Dedifferentiated amniotic fluid mesenchymal stem cell (primary cell): ENCODE results near the gene CTTNBP2NL.
A peak's percentile ranks its signal among the peaks of the same experiment; 100 is the strongest.

Experiments used
- DNase-seq: peaks from one replicate; pipeline ENCODE4 v3.0.0-alpha.2; 2016; ENCODE audit errors: extremely low spot score

CTTNBP2NL gene, protein sequence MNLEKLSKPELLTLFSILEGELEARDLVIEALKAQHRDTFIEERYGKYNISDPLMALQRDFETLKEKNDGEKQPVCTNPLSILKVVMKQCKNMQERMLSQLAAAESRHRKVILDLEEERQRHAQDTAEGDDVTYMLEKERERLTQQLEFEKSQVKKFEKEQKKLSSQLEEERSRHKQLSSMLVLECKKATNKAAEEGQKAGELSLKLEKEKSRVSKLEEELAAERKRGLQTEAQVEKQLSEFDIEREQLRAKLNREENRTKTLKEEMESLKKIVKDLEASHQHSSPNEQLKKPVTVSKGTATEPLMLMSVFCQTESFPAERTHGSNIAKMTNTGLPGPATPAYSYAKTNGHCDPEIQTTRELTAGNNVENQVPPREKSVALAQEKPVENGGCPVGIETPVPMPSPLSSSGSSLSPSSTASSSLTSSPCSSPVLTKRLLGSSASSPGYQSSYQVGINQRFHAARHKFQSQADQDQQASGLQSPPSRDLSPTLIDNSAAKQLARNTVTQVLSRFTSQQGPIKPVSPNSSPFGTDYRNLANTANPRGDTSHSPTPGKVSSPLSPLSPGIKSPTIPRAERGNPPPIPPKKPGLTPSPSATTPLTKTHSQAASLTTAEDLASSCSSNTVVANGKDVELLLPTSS

GRCh38 chr1:112395821-112396652 is at the start of gene CTTNBP2NL:
TSS of gene CTTNBP2NL (plus strand) at chr1:112396214. CDS start at chr1:112416166, 19,952 bp downstream.
- DNase-seq = peak; percentile 97

- DNase-seq = no peak
These were observed 49.1 kb upstream of the CTTNBP2NL start for GRCh38 chr1:112346801-112347350.

DNA sequence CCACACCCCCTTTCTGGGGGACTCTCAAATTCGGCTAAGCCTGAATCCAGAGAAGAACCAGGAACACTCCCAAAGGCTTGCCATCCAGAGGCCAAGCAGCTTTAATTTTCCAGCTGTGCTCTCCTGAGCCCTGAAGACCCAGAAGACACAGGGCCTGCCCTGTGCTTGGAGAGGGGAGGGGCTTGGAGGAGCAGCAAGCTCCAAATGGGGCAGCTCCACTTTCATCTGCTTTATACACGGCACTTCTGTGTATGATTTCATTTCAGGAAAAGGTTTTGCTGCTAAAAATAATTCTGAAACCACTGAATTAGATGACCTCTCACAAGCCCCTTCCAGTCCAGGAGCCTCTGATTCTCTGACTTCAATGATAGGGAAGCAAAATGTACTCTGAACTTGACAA is 39.2 kb upstream of the CTTNBP2NL start:
- DNase-seq = no peak

DNA sequence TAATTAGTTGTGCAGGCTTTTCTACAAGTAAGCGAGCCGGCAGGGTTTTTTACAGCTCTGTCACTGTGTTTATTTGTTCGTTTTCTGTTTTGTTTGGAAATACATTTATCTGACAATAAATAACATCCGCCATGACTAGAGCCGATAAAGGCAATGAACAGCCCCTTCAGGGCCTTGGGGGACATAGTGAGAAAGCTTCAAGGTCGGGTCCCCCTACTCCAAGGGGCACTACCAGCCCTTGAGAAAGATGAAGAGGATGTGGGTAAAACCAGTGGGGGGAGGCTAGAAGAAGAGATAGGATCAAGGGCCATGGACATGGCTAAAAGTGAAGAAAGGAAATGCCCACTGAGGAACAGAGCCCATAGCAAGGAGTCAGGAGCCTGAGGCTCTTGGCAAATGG is 38.5 kb upstream of the CTTNBP2NL start:
- no peak for DNase-seq

DNA sequence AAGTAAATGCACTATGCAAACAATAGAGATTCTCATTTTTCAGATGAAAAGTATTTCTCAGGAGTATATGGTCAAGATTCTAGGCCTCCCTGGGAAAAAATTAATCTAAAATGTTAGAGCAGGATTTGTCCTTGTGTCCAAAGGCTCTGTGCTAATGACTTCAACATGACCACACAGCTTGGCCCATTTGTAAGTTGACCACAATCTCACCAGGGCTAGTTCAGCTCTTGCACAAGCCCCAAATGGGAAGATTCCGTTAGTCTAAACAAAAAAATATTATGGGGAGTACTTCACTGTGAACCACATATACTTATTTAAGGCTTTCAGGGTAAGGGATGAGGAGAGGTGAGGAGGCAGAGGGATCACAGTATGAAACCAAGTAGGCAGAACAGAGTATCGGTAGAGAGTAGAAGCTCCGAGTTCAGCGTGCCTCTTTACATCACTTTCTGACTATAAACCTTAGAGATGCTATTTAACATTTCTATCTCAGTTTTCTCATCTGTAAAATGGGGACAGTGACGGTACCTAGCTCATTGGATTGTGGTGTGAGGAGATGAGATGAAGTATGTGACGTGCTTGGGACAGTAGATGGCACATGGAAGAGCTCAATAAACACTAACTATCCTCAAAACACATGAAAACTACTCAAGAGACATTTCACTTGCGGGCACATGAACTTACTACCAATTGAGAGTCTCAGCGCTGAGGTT is 37.8 kb upstream of the CTTNBP2NL start:
- no peak for DNase-seq

GRCh38 chr1:112358798-112359408 is 37.1 kb upstream of the CTTNBP2NL start:
- DNase-seq = peak; percentile 30

DNA sequence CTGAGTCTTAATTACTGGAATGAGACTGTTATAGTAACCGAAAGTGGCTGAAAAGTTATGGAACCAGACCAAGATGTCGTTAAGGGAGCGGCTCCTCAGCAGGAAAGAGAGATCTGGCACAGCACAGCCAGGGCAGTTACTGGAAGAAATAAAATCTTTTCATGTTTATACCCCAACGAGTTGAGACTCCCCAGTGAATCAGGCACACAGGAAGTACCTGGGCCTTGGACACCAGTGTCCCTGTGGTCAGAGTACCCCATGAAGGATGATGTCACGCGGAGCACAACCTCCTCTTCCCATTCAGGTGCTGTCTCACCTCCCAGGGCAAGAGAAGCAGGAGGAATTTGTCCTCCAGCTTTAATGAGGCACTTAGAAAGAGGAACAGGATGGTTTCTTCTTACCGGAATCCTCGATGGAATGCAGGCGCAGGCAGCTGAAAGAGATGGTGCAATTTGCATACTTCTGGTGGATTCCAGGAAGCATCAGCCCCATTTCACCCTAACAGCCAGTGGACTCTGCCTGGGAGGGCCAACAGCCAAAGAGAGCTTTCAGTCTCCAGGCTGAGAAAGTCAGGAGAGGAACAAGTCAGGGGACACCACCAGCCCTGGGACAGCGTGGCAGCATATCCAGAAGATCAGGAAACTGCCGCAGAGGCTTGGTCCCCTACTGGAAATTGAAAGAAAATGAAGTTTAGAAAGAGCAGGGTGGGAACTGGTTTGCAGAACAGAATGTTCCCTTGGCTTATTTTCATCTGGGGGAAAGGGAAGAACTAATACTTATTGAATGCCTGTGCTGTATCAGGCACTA is 35.9 kb upstream of the CTTNBP2NL start:
- DNase-seq = peak; percentile 63

GRCh38 chr1:112363636-112364035 is 32.4 kb upstream of the CTTNBP2NL start:
- no peak for DNase-seq

DNA sequence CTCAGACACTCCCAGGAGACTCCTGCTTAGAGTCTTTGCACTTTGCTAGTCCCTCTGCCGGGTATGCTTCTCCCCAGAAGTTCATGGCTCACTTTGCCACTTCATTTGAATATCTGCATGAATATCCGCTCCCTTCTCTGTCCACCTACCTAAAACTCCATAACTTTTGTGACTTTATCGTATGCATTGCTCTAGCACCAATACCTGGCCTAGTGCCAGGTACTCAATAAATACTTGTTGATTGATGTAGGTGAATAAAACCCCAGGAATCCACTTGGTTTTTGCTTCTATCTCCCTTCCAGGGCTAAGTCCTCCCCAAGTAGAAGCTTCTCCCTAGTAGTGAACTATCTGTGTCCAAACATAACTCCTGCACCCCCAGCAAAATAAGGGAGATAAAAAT is 27.8 kb upstream of the CTTNBP2NL start:
- DNase-seq = no peak

DNA sequence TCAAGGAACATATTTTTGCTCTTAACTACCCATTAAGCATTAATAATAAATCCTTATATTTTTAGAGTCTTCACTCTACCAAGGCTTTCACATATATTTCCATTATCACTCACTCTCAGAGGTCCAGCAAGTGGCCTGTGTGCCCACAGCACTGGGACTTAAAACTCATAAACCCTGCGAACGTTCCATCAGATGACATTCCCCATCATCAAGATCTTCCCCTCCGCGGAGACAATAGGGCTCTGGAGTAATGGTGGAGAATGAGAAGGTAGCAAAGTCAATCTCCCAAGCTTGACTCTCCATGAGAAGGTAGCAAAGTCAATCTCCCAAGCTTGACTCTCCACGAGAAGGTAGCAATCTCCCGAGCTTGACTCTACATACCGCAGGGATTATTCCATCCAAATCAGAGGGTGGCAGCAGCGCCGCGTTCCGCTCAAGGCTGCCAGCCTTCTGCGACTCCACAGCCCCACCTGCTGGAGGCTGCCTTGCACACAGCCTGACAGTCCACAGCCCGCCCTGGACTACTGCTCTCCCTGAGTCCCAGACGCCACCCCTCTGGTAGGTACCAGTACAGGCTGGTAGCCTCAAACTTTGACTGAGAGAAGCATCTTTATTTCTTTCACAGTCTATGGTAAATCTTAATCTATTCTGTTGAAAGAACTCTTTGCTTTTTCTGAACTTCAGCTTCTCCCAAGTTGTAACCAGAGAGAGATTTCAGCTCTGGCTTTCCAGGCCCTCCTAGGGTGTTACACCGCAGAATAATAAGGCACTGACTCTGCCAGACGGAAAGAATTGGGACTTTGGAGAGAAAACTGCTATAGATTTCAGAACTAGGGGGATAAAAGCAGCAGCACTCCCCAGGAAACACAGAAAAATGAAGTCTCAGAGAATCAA is 26.4 kb upstream of the CTTNBP2NL start:
- peak; percentile 74 for DNase-seq

- DNase-seq = no peak
These were observed 25.0 kb upstream of the CTTNBP2NL start for GRCh38 chr1:112370996-112371395.

GRCh38 chr1:112371775-112372174 is 24.2 kb upstream of the CTTNBP2NL start:
- DNase-seq = no peak

DNA sequence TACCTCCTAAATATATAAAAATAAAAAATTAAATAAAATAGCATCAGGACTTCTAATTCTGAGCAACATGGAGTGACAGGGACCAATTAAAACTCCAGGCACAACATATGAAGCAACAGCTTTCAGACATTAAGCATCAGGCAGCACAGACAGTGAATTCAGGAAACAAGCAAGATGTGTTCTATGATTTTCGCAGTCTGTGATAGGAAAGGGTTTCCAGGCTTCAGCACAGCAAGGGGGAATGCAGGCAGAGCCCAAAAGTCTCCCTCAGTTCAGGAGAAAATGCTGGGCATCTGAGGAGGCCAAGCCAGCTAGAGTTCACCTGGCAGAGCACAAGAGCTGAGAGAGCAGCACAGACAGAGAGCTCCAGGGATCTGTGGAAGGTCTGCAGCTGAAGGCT is 22.2 kb upstream of the CTTNBP2NL start:
- no peak for DNase-seq

GRCh38 chr1:112375701-112376100 is 20.3 kb upstream of the CTTNBP2NL start:
- DNase-seq = no peak

GRCh38 chr1:112380356-112380755 is 15.7 kb upstream of the CTTNBP2NL start:
- no peak for DNase-seq

- no peak for DNase-seq
These were observed 14.5 kb upstream of the CTTNBP2NL start for GRCh38 chr1:112381324-112382076.

GRCh38 chr1:112383759-112384370 is 12.1 kb upstream of the CTTNBP2NL start:
- DNase-seq = no peak
